Measurements from ENCODE around the gene VEGFD.
"Not testable (repeated sequence)": the region's sequence is repeated elsewhere in the genome, so short reads cannot be mapped to it uniquely, and the experiment has no call there.

The VEGFD gene

GRCh38 chrX:15358533-15358932, 25.7 kb downstream of the VEGFD start:
- DNase-seq, result no peak

- no peak for DNase-seq
These were observed 27.8 kb downstream of the VEGFD start for GRCh38 chrX:15356444-15356843.

- DNase-seq, result no peak
These were observed 33.8 kb downstream of the VEGFD start for GRCh38 chrX:15350329-15350996.

GRCh38 chrX:15349046-15349445, 35.2 kb downstream of the VEGFD start:
- DNase-seq, result peak; percentile 43 to 81

- DNase-seq, result peak in 1 of 2 experiments; percentile 47
These were observed 38.2 kb downstream of the VEGFD start for GRCh38 chrX:15345976-15346375.

- no peak for DNase-seq
These were observed 40.1 kb downstream of the VEGFD start for GRCh38 chrX:15344106-15344505.

- DNase-seq, result no peak
These were observed 41.1 kb downstream of the VEGFD start for GRCh38 chrX:15343075-15343476.

GRCh38 chrX:15340867-15341266, 43.3 kb downstream of the VEGFD start:
- no peak for DNase-seq

- DNase-seq, result peak; percentile 5 to 19
These were observed 48.2 kb downstream of the VEGFD start for GRCh38 chrX:15336023-15336413.

GRCh38 chrX:15335135-15336022, 48.8 kb downstream of the VEGFD start, which contains the start of gene PIGA:
PIGA (minus strand) TSS chrX:15335523; CDS start chrX:15331930, 3,593 bp downstream.
- peak; percentile 95 to 97 for DNase-seq

- no peak for DNase-seq
These were observed 49.7 kb downstream of the VEGFD start for GRCh38 chrX:15334561-15334960.

GRCh38 chrX:15328821-15329220, 55.4 kb downstream of the VEGFD start:
- DNase-seq, result no peak

- DNase-seq, result no peak
These were observed 56.1 kb downstream of the VEGFD start for GRCh38 chrX:15328131-15328530.

GRCh38 chrX:15322472-15322871, 61.7 kb downstream of the VEGFD start:
- DNase-seq, result no peak

- no peak for DNase-seq
These were observed 62.1 kb downstream of the VEGFD start for GRCh38 chrX:15322072-15322471.

- DNase-seq, result no peak
These were observed 62.8 kb downstream of the VEGFD start for GRCh38 chrX:15321447-15321846.

GRCh38 chrX:15320297-15320696, 63.9 kb downstream of the VEGFD start:
- DNase-seq, result no peak

GRCh38 chrX:15319075-15319474, 65.1 kb downstream of the VEGFD start:
- no peak for DNase-seq

GRCh38 chrX:15315509-15315908, 68.7 kb downstream of the VEGFD start, which contains the start of gene ASB11:
ASB11 (minus strand) TSS chrX:15315640; CDS start chrX:15315605, 35 bp downstream.
- DNase-seq, result no peak

- DNase-seq, result no peak
These were observed 69.7 kb downstream of the VEGFD start for GRCh38 chrX:15314472-15314871.

GRCh38 chrX:15311119-15311518, 73.1 kb downstream of the VEGFD start:
- DNase-seq, result no peak

GRCh38 chrX:15310117-15310516, 74.1 kb downstream of the VEGFD start:
- DNase-seq, result peak in 1 of 2 experiments; percentile 32

GRCh38 chrX:15305899-15306298, 78.3 kb downstream of the VEGFD start:
- DNase-seq, result not testable (repeated sequence)

- DNase-seq, result no peak
These were observed 82.3 kb downstream of the VEGFD start for GRCh38 chrX:15301924-15302323.

All from NCI-H446 (cell line).